WERI-Rb-1 (cell line): Measurements from ENCODE around the gene UBXN6.

Experiments
- DNase-seq: peaks from one replicate; pipeline ENCODE4 v3.0.0-alpha.2; 2020
- H3K27ac ChIP-seq: fragments of 250-450 bp; sonication (Bioruptor Pico); 2 replicates; pipeline ENCODE4 v1.5.1; 2020; ENCODE audit warnings: mild to moderate bottlenecking, moderate library complexity
- H3K27me3 ChIP-seq: fragments of 250-450 bp; sonication (Bioruptor Pico); 2 replicates; pipeline ENCODE4 v1.5.1; 2021; ENCODE audit warnings: mild to moderate bottlenecking, low read depth, moderate library complexity; ENCODE audit not compliant: insufficient read depth, severe bottlenecking
- H3K36me3 ChIP-seq: fragments of 250-450 bp; sonication (Bioruptor Pico); 2 replicates; pipeline ENCODE4 v1.5.1; 2020; ENCODE audit warnings: mild to moderate bottlenecking, moderate library complexity
- H3K4me3 ChIP-seq: 2 replicates; pipeline ENCODE4 v1.5.1; 2011; ENCODE audit warnings: low read depth, mild to moderate bottlenecking, control low read depth, low read length
- H3K9me3 ChIP-seq: fragments of 250-450 bp; sonication (Bioruptor Pico); 2 replicates; pipeline ENCODE4 v1.5.1; 2021; ENCODE audit warnings: mild to moderate bottlenecking, moderate library complexity; ENCODE audit not compliant: severe bottlenecking
- TF ChIP-seq, protein P1 (sequence below): IDR thresholded peaks from 2 replicates; pipeline ENCODE4 v1.5.1; 2011; ENCODE audit warnings: low read depth, mild to moderate bottlenecking, control low read depth, inconsistent platforms, low read length

The UBXN6 gene

DNA sequence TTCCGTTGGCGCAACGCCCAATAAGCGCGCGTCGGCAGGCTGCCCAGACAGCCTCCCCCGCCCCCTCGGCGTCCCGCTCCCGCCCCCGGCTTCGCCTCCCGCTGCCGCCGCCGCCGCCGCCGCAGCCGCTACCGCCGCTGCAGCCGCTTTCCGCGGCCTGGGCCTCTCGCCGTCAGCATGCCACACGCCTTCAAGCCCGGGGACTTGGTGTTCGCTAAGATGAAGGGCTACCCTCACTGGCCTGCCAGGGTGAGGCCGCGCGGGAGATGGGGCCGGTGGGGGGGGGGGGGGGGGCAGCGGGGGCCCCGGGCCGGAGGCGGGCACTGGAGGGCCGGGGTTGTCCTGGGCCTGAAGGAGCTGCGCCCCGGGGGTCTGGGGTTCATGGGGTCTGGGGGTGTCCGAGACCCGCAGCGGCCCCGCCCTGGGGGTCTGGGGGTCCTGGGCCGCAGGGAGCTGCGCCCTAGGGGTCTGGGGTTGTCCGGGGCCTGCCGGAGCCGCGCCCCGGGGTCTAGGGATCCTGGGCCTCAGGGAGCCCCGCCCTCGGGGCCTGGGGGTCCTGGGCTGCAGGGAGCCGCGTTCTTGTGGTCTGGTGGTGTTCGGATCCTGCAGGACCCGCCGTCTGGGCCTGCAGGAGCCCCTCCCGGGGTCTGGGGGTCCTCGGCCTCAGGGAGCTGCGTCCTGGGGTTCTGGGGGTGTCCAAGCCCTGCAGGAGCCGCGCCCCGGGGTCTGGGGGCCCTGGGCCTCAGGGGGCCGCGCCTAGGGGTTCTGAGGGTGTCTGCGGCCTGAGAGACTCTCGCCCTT is 14.8 kb upstream of the UBXN6 start, which contains the start of gene HDGFL2:
Gene HDGFL2, plus strand, starts transcription at position 124 of the 801 bp plus-strand sequence. Its CDS starts 54 bp downstream, at position 178.
- no peak for DNase-seq
- TF ChIP-seq, protein P1, sequence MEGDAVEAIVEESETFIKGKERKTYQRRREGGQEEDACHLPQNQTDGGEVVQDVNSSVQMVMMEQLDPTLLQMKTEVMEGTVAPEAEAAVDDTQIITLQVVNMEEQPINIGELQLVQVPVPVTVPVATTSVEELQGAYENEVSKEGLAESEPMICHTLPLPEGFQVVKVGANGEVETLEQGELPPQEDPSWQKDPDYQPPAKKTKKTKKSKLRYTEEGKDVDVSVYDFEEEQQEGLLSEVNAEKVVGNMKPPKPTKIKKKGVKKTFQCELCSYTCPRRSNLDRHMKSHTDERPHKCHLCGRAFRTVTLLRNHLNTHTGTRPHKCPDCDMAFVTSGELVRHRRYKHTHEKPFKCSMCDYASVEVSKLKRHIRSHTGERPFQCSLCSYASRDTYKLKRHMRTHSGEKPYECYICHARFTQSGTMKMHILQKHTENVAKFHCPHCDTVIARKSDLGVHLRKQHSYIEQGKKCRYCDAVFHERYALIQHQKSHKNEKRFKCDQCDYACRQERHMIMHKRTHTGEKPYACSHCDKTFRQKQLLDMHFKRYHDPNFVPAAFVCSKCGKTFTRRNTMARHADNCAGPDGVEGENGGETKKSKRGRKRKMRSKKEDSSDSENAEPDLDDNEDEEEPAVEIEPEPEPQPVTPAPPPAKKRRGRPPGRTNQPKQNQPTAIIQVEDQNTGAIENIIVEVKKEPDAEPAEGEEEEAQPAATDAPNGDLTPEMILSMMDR, result no peak
- peak within 1 kb of the TSS; percentile 89 for H3K4me3 ChIP-seq
- no peaks in the 10 kb centered on the region for H3K27me3 ChIP-seq
- H3K9me3 ChIP-seq, result no peaks in the 10 kb centered on the region
- H3K27ac ChIP-seq, result peak within 1 kb of the TSS; percentile 87
- H3K36me3 ChIP-seq, result peaks cover 19% of the 10 kb centered on the region

GRCh38 chr19:4471403-4472173 is 14.0 kb upstream of the UBXN6 start:
- Histone ChIP-seq H3K27me3 (no peaks in the 10 kb centered on the region), H3K4me3 (peak overlapping the region; percentile 61), H3K9me3 (no peaks in the 10 kb centered on the region), H3K27ac (peak overlapping the region; percentile 87), H3K36me3 (peaks cover 11% of the 10 kb centered on the region)
- peak; percentile 99 for DNase-seq
- TF ChIP-seq, protein P1, result no peak

GRCh38 chr19:4467835-4468234 is 10.2 kb upstream of the UBXN6 start:
- Histone ChIP-seq H3K36me3 (no peaks in the 10 kb centered on the region), H3K27ac (no peak overlapping the region), H3K9me3 (no peaks in the 10 kb centered on the region), H3K4me3 (no peak overlapping the region), H3K27me3 (no peaks in the 10 kb centered on the region)
- TF ChIP-seq, protein P1, result no peak
- no peak for DNase-seq

- Histone ChIP-seq H3K27me3 (no peaks in the 10 kb centered on the region), H3K9me3 (no peaks in the 10 kb centered on the region), H3K4me3 (no peak overlapping the region), H3K36me3 (no peaks in the 10 kb centered on the region), H3K27ac (no peak overlapping the region)
- no peak for DNase-seq
- TF ChIP-seq, protein P1, result no peak
Measured at GRCh38 chr19:4464815-4465581, 7.4 kb upstream of the UBXN6 start.

GRCh38 chr19:4456843-4457653 is 546 bp downstream of the UBXN6 start:
- Histone ChIP-seq H3K36me3 (peaks cover 28% of the 10 kb centered on the region), H3K9me3 (no peaks in the 10 kb centered on the region), H3K27ac (peak overlapping the region; percentile 94), H3K4me3 (peak overlapping the region; percentile 66), H3K27me3 (no peaks in the 10 kb centered on the region)
- DNase-seq, result peak; percentile 79
- TF ChIP-seq, protein P1, result no peak
